ENCODE results near the gene EIF4A3.

EIF4A3 gene

GRCh38 chr17:80116276-80116920, 30.5 kb downstream of the EIF4A3 start:
- DNase-seq (ENCODE audit: insufficient read length, low spot score), result no peak
- no peak for FAIRE-seq

- FAIRE-seq (no peak), DNase-seq (ENCODE audit: insufficient read length, low spot score) (no peak)
These were observed 31.8 kb downstream of the EIF4A3 start for GRCh38 chr17:80115159-80115558.

GRCh38 chr17:80114758-80115157, 32.2 kb downstream of the EIF4A3 start:
- no peak for DNase-seq (ENCODE audit: insufficient read length, low spot score)
- FAIRE-seq, result no peak

- no peak for DNase-seq (ENCODE audit: insufficient read length, low spot score)
- no peak for FAIRE-seq
These were observed 33.9 kb downstream of the EIF4A3 start for GRCh38 chr17:80113033-80113484.

GRCh38 chr17:80112471-80113032, 34.4 kb downstream of the EIF4A3 start:
- FAIRE-seq (no peak), DNase-seq (ENCODE audit: insufficient read length, low spot score) (no peak)

GRCh38 chr17:80111702-80112470, 35.0 kb downstream of the EIF4A3 start:
- no peak for FAIRE-seq
- no peak for DNase-seq (ENCODE audit: insufficient read length, low spot score)

- FAIRE-seq (no peak), DNase-seq (ENCODE audit: insufficient read length, low spot score) (no peak)
These were observed 35.8 kb downstream of the EIF4A3 start for GRCh38 chr17:80110927-80111701.

- FAIRE-seq (no peak), DNase-seq (ENCODE audit: insufficient read length, low spot score) (no peak)
These were observed 36.5 kb downstream of the EIF4A3 start for GRCh38 chr17:80110447-80110812.

- FAIRE-seq (no peak), DNase-seq (ENCODE audit: insufficient read length, low spot score) (no peak)
These were observed 37.0 kb downstream of the EIF4A3 start for GRCh38 chr17:80109713-80110446.

GRCh38 chr17:80109066-80109660, 37.8 kb downstream of the EIF4A3 start:
- FAIRE-seq (no peak), DNase-seq (ENCODE audit: insufficient read length, low spot score) (no peak)

- no peak for DNase-seq (ENCODE audit: insufficient read length, low spot score)
- FAIRE-seq, result no peak
These were observed 38.6 kb downstream of the EIF4A3 start for GRCh38 chr17:80108036-80108971.

GRCh38 chr17:80107231-80108021, 39.5 kb downstream of the EIF4A3 start:
- DNase-seq (ENCODE audit: insufficient read length, low spot score) (no peak), FAIRE-seq (no peak)

- FAIRE-seq, result no peak
- no peak for DNase-seq (ENCODE audit: insufficient read length, low spot score)
These were observed 40.2 kb downstream of the EIF4A3 start for GRCh38 chr17:80106751-80107150.

- no peak for FAIRE-seq
- no peak for DNase-seq (ENCODE audit: insufficient read length, low spot score)
These were observed 40.8 kb downstream of the EIF4A3 start for GRCh38 chr17:80106176-80106575.

- FAIRE-seq (no peak), DNase-seq (ENCODE audit: insufficient read length, low spot score) (no peak)
These were observed 41.2 kb downstream of the EIF4A3 start for GRCh38 chr17:80105762-80106161.

GRCh38 chr17:80104956-80105375, 42.0 kb downstream of the EIF4A3 start:
- FAIRE-seq, result no peak
- no peak for DNase-seq (ENCODE audit: insufficient read length, low spot score)

- no peak for FAIRE-seq
- DNase-seq (ENCODE audit: insufficient read length, low spot score), result no peak
These were observed 42.5 kb downstream of the EIF4A3 start for GRCh38 chr17:80104321-80104955.

Data from GM19239 (cell line).